Mesendoderm (in vitro differentiated cells): ENCODE results near the gene PVALB.

ENCODE experiments used
- DNase-seq: peaks from one replicate; pipeline ENCODE4 v3.0.0; 2013
- H2AK5ac ChIP-seq: 2 replicates; pipeline ENCODE4 v1.6.1; 2013; ENCODE audit warnings: low read length, inconsistent platforms
- H2BK120ac ChIP-seq: 2 replicates; pipeline ENCODE4 v1.6.1; 2013; ENCODE audit warnings: low read depth, mild to moderate bottlenecking, low read length, moderate library complexity, mixed read lengths
- H2BK15ac ChIP-seq: replicated peaks from 2 replicates; pipeline ENCODE4 v1.6.1; 2013; ENCODE audit warnings: low read depth, mild to moderate bottlenecking, moderate library complexity
- H2BK5ac ChIP-seq: 2 replicates; pipeline ENCODE4 v1.6.1; 2013; ENCODE audit warnings: low read length, inconsistent platforms
- H3K18ac ChIP-seq: 2 replicates; pipeline ENCODE4 v1.6.1; 2013; ENCODE audit warnings: mild to moderate bottlenecking, low read length, mixed read lengths
- H3K23ac ChIP-seq: one replicate; pipeline ENCODE4 v1.6.1; 2013; ENCODE audit warnings: low read length
- H3K27ac ChIP-seq: 2 replicates; pipeline ENCODE4 v1.5.1; 2013; ENCODE audit warnings: low read depth, mild to moderate bottlenecking, inconsistent platforms, low read length, moderate library complexity
- H3K27me3 ChIP-seq: 2 replicates; pipeline ENCODE4 v1.6.1; 2013; ENCODE audit warnings: low read length, control low read depth, mild to moderate bottlenecking, inconsistent platforms; ENCODE audit not compliant: insufficient read depth, poor library complexity
- H3K36me3 ChIP-seq: 2 replicates; pipeline ENCODE4 v1.6.1; 2013; ENCODE audit warnings: low read length, inconsistent platforms; ENCODE audit not compliant: control insufficient read depth, insufficient read depth
- H3K4ac ChIP-seq: one replicate; pipeline ENCODE4 v1.6.1; 2013; ENCODE audit warnings: low read depth, mild to moderate bottlenecking, low read length, moderate library complexity
- H3K4me1 ChIP-seq: 2 replicates; pipeline ENCODE4 v1.6.1; 2013; ENCODE audit warnings: low read depth, low read length, inconsistent platforms; ENCODE audit not compliant: control insufficient read depth
- H3K4me2 ChIP-seq: 2 replicates; pipeline ENCODE4 v1.6.1; 2013; ENCODE audit warnings: low read length
- H3K4me3 ChIP-seq: 2 replicates; pipeline ENCODE4 v1.5.1; 2013; ENCODE audit warnings: mild to moderate bottlenecking, low read length
- H3K56ac ChIP-seq: one replicate; pipeline ENCODE4 v1.6.1; 2013; ENCODE audit warnings: low read length
- H3K79me1 ChIP-seq: 2 replicates; pipeline ENCODE4 v1.6.1; 2013; ENCODE audit warnings: low read length, inconsistent platforms
- H3K79me2 ChIP-seq: 2 replicates; pipeline ENCODE4 v1.6.1; 2013; ENCODE audit warnings: mild to moderate bottlenecking, low read length; ENCODE audit not compliant: control insufficient read depth, insufficient read depth
- H3K9ac ChIP-seq: 2 replicates; pipeline ENCODE4 v1.6.1; 2013; ENCODE audit warnings: low read length, inconsistent platforms
- H4K5ac ChIP-seq: one replicate; pipeline ENCODE4 v1.6.1; 2013; ENCODE audit warnings: low read length
- H4K8ac ChIP-seq: one replicate; pipeline ENCODE4 v1.6.1; 2013; ENCODE audit warnings: low read depth, mild to moderate bottlenecking, control low read depth, low read length, moderate library complexity
- WGBS: extraction: QIAGEN DNeasy Blood & Tissue Kit; methylation state at CpG from one replicate; pipeline ENCODE4 v1.1.7; 2013; ENCODE audit warnings: low lambda C conversion rate, missing lambda C conversion rate; ENCODE audit not compliant: insufficient coverage; ENCODE audit errors: extremely low coverage; 5-methylcytosine and 5-hydroxymethylcytosine counted together

The PVALB gene

DNA sequence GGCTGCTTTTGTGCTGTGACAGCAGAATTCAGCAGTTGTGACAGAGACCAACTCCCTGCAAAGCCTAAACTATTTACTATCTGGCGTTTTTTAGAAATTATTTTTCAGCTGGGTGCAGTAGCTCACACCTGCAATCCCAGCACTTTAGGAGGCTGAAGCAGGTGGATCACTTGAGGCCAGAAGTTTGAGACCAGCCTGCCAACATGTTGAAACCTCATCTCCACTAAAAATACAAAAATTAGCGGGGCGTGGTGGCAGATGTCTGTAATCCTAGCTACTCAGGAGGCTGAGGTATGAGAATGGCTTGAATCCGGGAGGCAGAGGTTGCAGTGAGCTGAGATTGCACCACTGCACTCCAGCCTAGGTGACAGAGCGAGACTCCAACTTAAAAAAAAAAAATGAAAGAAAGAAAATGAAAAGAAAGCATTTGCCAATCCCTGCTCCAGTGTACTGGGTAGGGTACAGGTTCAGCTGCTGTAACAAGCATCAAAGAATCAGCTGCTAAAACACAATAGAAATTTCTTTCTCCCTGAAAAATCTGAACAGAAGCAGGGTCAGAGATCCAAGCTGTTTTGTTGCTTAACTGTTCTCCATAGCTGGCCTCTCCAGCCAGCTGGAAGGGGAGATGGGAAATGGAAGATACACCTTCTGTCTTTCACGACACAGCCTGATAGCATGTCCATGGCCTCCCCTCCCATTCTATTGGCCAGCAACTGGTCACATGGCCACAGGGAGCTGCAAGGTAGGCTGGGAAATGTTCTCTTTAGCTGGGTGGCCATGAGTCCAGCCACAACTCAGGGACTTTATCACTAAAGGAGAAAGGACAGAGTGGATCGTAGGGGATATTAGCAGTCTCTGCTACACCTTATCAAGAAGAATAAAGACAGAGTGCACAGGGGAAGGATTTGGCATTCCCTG, 35.5 kb upstream of the PVALB start:
- H4K5ac ChIP-seq, result no peak overlapping the region
- H2AK5ac ChIP-seq, result no peak overlapping the region
- H3K4me1 ChIP-seq, result peaks cover 2% of the 10 kb centered on the region
- no CpG with 5 or more reads among the region's 7 CpGs for WGBS
- H3K18ac ChIP-seq, result no peak overlapping the region
- no peak overlapping the region for H3K9ac ChIP-seq
- no peak for DNase-seq
- H2BK5ac ChIP-seq, result no peak overlapping the region
- H3K79me1 ChIP-seq, result no peaks in the 10 kb centered on the region
- H3K79me2 ChIP-seq, result no peaks in the 10 kb centered on the region
- no peak overlapping the region for H2BK120ac ChIP-seq
- H3K27me3 ChIP-seq, result no peaks in the 10 kb centered on the region
- no peak overlapping the region for H3K27ac ChIP-seq
- H3K4me3 ChIP-seq, result no peak overlapping the region
- H3K23ac ChIP-seq, result no peak overlapping the region
- no peak overlapping the region for H4K8ac ChIP-seq
- H3K36me3 ChIP-seq, result no peaks in the 10 kb centered on the region
- no peak overlapping the region for H3K56ac ChIP-seq
- H3K4me2 ChIP-seq, result no peak overlapping the region
- no peak overlapping the region for H2BK15ac ChIP-seq
- no peak overlapping the region for H3K4ac ChIP-seq

- no peak overlapping the region for H3K56ac ChIP-seq
- no peak overlapping the region for H2BK120ac ChIP-seq
- no peaks in the 10 kb centered on the region for H3K4me1 ChIP-seq
- no peak overlapping the region for H3K9ac ChIP-seq
- no CpG with 5 or more reads among the region's 10 CpGs for WGBS
- H3K4me3 ChIP-seq, result no peak overlapping the region
- H3K79me2 ChIP-seq, result no peaks in the 10 kb centered on the region
- no peak overlapping the region for H4K5ac ChIP-seq
- no peaks in the 10 kb centered on the region for H3K27me3 ChIP-seq
- H3K18ac ChIP-seq, result no peak overlapping the region
- H3K4ac ChIP-seq, result no peak overlapping the region
- H3K36me3 ChIP-seq, result no peaks in the 10 kb centered on the region
- H3K27ac ChIP-seq, result no peak overlapping the region
- no peak overlapping the region for H3K4me2 ChIP-seq
- H2BK15ac ChIP-seq, result no peak overlapping the region
- H4K8ac ChIP-seq, result no peak overlapping the region
- H2AK5ac ChIP-seq, result no peak overlapping the region
- H3K79me1 ChIP-seq, result no peaks in the 10 kb centered on the region
- H3K23ac ChIP-seq, result no peak overlapping the region
- DNase-seq, result no peak
- H2BK5ac ChIP-seq, result no peak overlapping the region
Measured at GRCh38 chr22:36850682-36851081, 33.8 kb upstream of the PVALB start.

GRCh38 chr22:36850056-36850455, 33.2 kb upstream of the PVALB start:
- H2BK15ac ChIP-seq, result no peak overlapping the region
- H3K36me3 ChIP-seq, result no peaks in the 10 kb centered on the region
- no peaks in the 10 kb centered on the region for H3K79me2 ChIP-seq
- no peak for DNase-seq
- H3K4me1 ChIP-seq, result no peaks in the 10 kb centered on the region
- H3K4me3 ChIP-seq, result no peak overlapping the region
- no peak overlapping the region for H3K4me2 ChIP-seq
- no peak overlapping the region for H3K23ac ChIP-seq
- H3K79me1 ChIP-seq, result no peaks in the 10 kb centered on the region
- no CpG with 5 or more reads among the region's 14 CpGs for WGBS
- H4K8ac ChIP-seq, result no peak overlapping the region
- H2BK5ac ChIP-seq, result no peak overlapping the region
- H3K27ac ChIP-seq, result no peak overlapping the region
- H3K27me3 ChIP-seq, result no peaks in the 10 kb centered on the region
- no peak overlapping the region for H4K5ac ChIP-seq
- no peak overlapping the region for H3K9ac ChIP-seq
- H3K4ac ChIP-seq, result no peak overlapping the region
- no peak overlapping the region for H3K18ac ChIP-seq
- no peak overlapping the region for H2AK5ac ChIP-seq
- H3K56ac ChIP-seq, result no peak overlapping the region
- H2BK120ac ChIP-seq, result no peak overlapping the region

GRCh38 chr22:36846949-36847348, 30.1 kb upstream of the PVALB start:
- Histone ChIP-seq H3K4me3 (no peak overlapping the region), H3K36me3 (no peaks in the 10 kb centered on the region), H3K18ac (no peak overlapping the region), H2BK15ac (no peak overlapping the region), H3K4me2 (no peak overlapping the region), H3K79me2 (no peaks in the 10 kb centered on the region), H3K56ac (no peak overlapping the region), H3K27ac (no peak overlapping the region), H3K27me3 (no peaks in the 10 kb centered on the region), H3K4me1 (no peaks in the 10 kb centered on the region), H3K23ac (no peak overlapping the region), H2BK120ac (no peak overlapping the region), H3K4ac (no peak overlapping the region), H2AK5ac (no peak overlapping the region), H2BK5ac (no peak overlapping the region), H4K8ac (no peak overlapping the region), H3K9ac (no peak overlapping the region), H4K5ac (no peak overlapping the region), H3K79me1 (no peaks in the 10 kb centered on the region)
- DNase-seq, result no peak
- no CpG with 5 or more reads among the region's 6 CpGs for WGBS

GRCh38 chr22:36846271-36846670, 29.4 kb upstream of the PVALB start:
- Histone ChIP-seq H3K56ac (no peak overlapping the region), H3K23ac (no peak overlapping the region), H3K27me3 (no peaks in the 10 kb centered on the region), H3K18ac (no peak overlapping the region), H2BK5ac (no peak overlapping the region), H3K9ac (no peak overlapping the region), H3K79me2 (no peaks in the 10 kb centered on the region), H4K8ac (no peak overlapping the region), H3K4me1 (no peaks in the 10 kb centered on the region), H2AK5ac (no peak overlapping the region), H3K4ac (no peak overlapping the region), H3K27ac (no peak overlapping the region), H4K5ac (no peak overlapping the region), H3K79me1 (no peaks in the 10 kb centered on the region), H3K36me3 (no peaks in the 10 kb centered on the region), H3K4me3 (no peak overlapping the region), H2BK15ac (no peak overlapping the region), H2BK120ac (no peak overlapping the region), H3K4me2 (no peak overlapping the region)
- no peak for DNase-seq
- no CpG with 5 or more reads among the region's 5 CpGs for WGBS

- Histone ChIP-seq H3K27me3 (no peaks in the 10 kb centered on the region), H4K8ac (no peak overlapping the region), H2BK5ac (no peak overlapping the region), H3K4me1 (no peaks in the 10 kb centered on the region), H2BK120ac (no peak overlapping the region), H3K56ac (no peak overlapping the region), H2AK5ac (no peak overlapping the region), H3K9ac (no peak overlapping the region), H2BK15ac (no peak overlapping the region), H3K4me2 (no peak overlapping the region), H3K27ac (no peak overlapping the region), H3K79me2 (no peaks in the 10 kb centered on the region), H3K18ac (no peak overlapping the region), H3K4ac (no peak overlapping the region), H3K23ac (no peak overlapping the region), H4K5ac (no peak overlapping the region), H3K79me1 (no peaks in the 10 kb centered on the region), H3K4me3 (no peak overlapping the region), H3K36me3 (no peaks in the 10 kb centered on the region)
- no peak for DNase-seq
- WGBS, result no CpG with 5 or more reads among the region's 8 CpGs
Measured at GRCh38 chr22:36840106-36840505, 23.3 kb upstream of the PVALB start.
